Type B pancreatic cell (in vitro differentiated cells): ENCODE results near the gene LGR6. TPM values are rescaled to one million over a fixed set of nuclear protein-coding genes. Genes with fewer than 3 reads are reported as not detected.

Experiments
- DNase-seq: peaks from one replicate; pipeline ENCODE4 v3.0.0; 2021; ENCODE audit warnings: mixed read lengths; ENCODE audit not compliant: unreplicated experiment; ENCODE audit errors: extremely low spot score
- H3K27ac Mint-ChIP-seq: 2 replicates; pipeline ENCODE4 v1.8.0; 2021; ENCODE audit warnings: mild to moderate bottlenecking, mixed read lengths
- H3K27me3 Mint-ChIP-seq: 2 replicates; pipeline ENCODE4 v1.8.0; 2021; ENCODE audit warnings: mixed read lengths
- H3K36me3 Mint-ChIP-seq: 2 replicates; pipeline ENCODE4 v1.8.0; 2021; ENCODE audit warnings: mixed read lengths
- H3K4me1 Mint-ChIP-seq: one replicate; pipeline ENCODE4 v1.8.0; 2021; ENCODE audit warnings: mixed read lengths; ENCODE audit not compliant: unreplicated experiment
- H3K4me3 Mint-ChIP-seq: 2 replicates; pipeline ENCODE4 v1.8.0; 2021; ENCODE audit warnings: mild to moderate bottlenecking, mixed read lengths
- H3K9me3 Mint-ChIP-seq: 2 replicates; pipeline ENCODE4 v1.8.0; 2021; ENCODE audit warnings: mixed read lengths
- CTCF ChIP-seq: fragments of 200-600 bp; sonication (generic); conservative IDR thresholded peaks from 2 replicates; pipeline ENCODE4 v1.5.0; 2021; ENCODE audit warnings: antibody characterized with exemption, mild to moderate bottlenecking
- total RNA-seq: library from RNA; stranded (reverse); gene quantifications from 2 replicates; pipeline ENCODE4 v1.2.1, GENCODE V29; 2021; ENCODE audit warnings: low replicate concordance

LGR6 gene
- total RNA-seq, 1 donor from 2014 or later: 2.8 TPM

DNA sequence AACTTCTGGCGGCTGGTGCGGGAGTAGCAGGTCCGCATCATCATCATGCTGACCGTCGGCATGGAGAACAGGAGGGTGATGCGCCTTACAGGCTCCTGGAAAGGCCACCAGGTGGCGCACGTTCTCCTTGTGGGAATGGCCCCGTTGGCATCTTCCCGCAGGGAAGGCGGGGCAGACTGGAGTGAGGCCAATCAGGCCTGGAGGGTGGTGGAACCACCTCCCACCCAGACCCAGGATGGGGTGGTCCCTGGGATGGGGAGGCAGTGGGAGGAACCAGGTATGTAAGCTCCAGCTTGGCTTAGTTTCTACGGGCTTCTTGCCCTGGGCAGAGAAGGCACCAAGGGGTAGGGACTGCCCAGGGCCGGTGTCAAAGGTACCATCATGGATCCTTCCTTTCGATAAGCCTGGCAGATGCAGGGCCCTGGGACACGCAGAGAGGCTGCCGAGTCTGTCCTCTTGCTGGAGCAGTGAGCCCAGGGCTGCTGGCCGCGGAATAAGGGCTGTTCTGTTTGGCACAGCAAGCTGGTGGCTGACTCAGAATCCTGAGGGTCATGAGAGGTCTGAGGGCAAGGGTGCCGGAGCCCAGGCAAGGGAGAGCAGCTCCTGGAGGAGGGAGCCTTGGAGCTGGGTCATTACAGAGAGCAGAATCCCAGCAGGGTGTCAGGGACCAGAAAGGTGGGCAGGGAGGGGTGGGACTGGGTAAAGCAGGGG is 8.7 kb upstream of the LGR6 start:
- peak; percentile 85 for DNase-seq
- H3K36me3 Mint-ChIP-seq: no peaks in the 10 kb centered on the region
- TF ChIP-seq CTCF: peak; percentile 94
- peaks cover 5% of the 10 kb centered on the region for H3K4me1 Mint-ChIP-seq
- no peaks in the 10 kb centered on the region for H3K9me3 Mint-ChIP-seq
- H3K27me3 Mint-ChIP-seq: peaks cover 27% of the 10 kb centered on the region
- no peak overlapping the region for H3K27ac Mint-ChIP-seq
- H3K4me3 Mint-ChIP-seq: no peak overlapping the region

DNA sequence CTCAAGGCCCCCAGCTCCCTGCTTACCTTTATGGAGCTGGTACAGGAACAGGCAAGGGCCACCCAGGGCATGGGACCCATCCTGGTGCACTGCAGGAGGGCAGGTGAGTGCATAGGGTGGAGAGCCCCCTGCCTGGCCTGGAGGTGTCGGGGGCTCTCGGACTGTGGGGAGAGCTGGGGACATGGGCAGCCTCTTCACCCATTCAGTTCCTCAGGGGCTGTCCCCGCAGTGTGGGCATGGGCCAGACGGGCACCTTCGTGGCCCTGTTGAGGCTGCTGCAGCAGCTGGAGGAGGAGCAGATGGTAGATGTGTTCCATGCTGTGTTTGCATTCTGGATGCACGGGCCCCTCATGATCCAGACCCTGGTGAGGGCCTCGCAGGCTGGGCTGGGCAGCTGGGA is 7.3 kb upstream of the LGR6 start:
- H3K27me3 Mint-ChIP-seq: peaks cover 32% of the 10 kb centered on the region
- no peak for DNase-seq
- H3K27ac Mint-ChIP-seq: no peak overlapping the region
- no peaks in the 10 kb centered on the region for H3K36me3 Mint-ChIP-seq
- no peaks in the 10 kb centered on the region for H3K9me3 Mint-ChIP-seq
- TF ChIP-seq CTCF: no peak
- peaks cover 5% of the 10 kb centered on the region for H3K4me1 Mint-ChIP-seq
- no peak overlapping the region for H3K4me3 Mint-ChIP-seq

DNA sequence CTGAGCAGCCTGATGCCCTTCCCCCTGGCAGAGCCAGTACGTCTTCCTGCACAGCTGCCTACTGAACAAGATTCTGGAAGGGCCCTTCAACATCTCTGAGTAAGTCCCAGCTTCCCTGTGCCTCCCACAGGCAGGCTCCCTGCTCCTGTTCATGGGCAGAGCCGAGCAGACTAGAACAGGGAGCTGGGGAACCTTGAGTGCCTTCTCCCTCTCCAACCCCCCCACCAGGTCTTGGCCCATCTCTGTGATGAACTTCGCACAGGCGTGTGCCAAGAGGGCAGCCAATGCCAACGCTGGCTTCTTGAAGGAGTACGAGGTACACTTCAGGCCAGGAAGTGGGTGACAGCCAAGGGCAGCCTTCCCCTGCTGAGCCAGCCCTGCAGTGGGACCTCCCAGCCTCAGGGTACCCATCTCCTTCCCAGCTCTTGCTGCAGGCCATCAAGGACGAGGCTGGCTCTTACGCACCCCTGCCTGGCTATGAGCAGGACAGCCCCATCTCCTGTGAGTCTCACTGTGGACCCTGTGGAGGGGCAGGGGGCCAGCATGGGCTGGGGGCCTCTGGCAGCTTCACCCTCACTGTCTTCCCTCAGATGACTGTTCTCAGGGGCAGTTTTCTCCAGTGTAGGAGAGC is 6.4 kb upstream of the LGR6 start:
- no peak for DNase-seq
- H3K9me3 Mint-ChIP-seq: no peaks in the 10 kb centered on the region
- TF ChIP-seq CTCF: no peak
- peaks cover 5% of the 10 kb centered on the region for H3K4me1 Mint-ChIP-seq
- no peaks in the 10 kb centered on the region for H3K36me3 Mint-ChIP-seq
- H3K27ac Mint-ChIP-seq: no peak overlapping the region
- H3K27me3 Mint-ChIP-seq: peaks cover 28% of the 10 kb centered on the region
- no peak overlapping the region for H3K4me3 Mint-ChIP-seq

GRCh38 chr1:202187697-202188407 is 5.7 kb upstream of the LGR6 start:
- Mint-ChIP-seq H3K27ac (no peak overlapping the region), H3K27me3 (peaks cover 34% of the 10 kb centered on the region), H3K4me3 (no peak overlapping the region), H3K36me3 (no peaks in the 10 kb centered on the region), H3K9me3 (no peaks in the 10 kb centered on the region), H3K4me1 (peaks cover 5% of the 10 kb centered on the region)
- no peak for DNase-seq
- no peak for TF ChIP-seq CTCF

- TF ChIP-seq CTCF: peak; percentile 91
- no peaks in the 10 kb centered on the region for H3K9me3 Mint-ChIP-seq
- DNase-seq: peak; percentile 87
- peaks cover 5% of the 10 kb centered on the region for H3K4me1 Mint-ChIP-seq
- no peaks in the 10 kb centered on the region for H3K36me3 Mint-ChIP-seq
- no peak overlapping the region for H3K4me3 Mint-ChIP-seq
- H3K27me3 Mint-ChIP-seq: peaks cover 36% of the 10 kb centered on the region
- no peak overlapping the region for H3K27ac Mint-ChIP-seq
Observed at GRCh38 chr1:202189001-202189790, 4.4 kb upstream of the LGR6 start.
